ENCODE measurements around the gene MYBPC3.

DNA sequence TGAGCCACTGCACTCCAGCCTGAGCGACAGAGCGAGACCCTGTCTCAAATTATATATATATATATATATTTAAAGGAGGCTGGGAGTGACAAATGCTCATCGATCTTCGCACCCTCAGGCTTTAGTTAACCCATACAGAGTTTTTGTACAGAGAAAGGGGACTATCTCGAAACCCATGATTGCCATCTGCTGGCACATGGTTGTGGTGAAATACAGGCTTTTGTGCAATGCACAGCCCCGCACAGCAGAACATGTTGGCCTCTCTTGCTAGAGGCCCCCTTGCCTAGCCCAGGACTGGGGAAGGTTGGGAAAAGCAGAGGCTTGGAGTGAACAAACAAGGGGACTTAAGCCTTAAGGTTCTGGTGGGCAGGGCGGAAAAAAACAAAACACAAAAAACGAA is 3.6 kb downstream of the MYBPC3 start:
- TF ChIP-seq, protein P1, sequence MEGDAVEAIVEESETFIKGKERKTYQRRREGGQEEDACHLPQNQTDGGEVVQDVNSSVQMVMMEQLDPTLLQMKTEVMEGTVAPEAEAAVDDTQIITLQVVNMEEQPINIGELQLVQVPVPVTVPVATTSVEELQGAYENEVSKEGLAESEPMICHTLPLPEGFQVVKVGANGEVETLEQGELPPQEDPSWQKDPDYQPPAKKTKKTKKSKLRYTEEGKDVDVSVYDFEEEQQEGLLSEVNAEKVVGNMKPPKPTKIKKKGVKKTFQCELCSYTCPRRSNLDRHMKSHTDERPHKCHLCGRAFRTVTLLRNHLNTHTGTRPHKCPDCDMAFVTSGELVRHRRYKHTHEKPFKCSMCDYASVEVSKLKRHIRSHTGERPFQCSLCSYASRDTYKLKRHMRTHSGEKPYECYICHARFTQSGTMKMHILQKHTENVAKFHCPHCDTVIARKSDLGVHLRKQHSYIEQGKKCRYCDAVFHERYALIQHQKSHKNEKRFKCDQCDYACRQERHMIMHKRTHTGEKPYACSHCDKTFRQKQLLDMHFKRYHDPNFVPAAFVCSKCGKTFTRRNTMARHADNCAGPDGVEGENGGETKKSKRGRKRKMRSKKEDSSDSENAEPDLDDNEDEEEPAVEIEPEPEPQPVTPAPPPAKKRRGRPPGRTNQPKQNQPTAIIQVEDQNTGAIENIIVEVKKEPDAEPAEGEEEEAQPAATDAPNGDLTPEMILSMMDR (IDR thresholded peaks at IDR 0.05), result peak; percentile 51
- no peak for TF ChIP-seq EZH2 (IDR thresholded peaks at IDR 0.05)
